Astrocyte (in vitro differentiated cells and primary cell): Measurements from ENCODE around the gene SND1. TPM values are rescaled to one million over a fixed set of nuclear protein-coding genes. Genes with fewer than 3 reads are reported as not detected.

Experiments
- DNase-seq: peaks from one replicate; pipeline ENCODE4 v3.0.0-alpha.2; 2010; ENCODE audit warnings: low read depth
- FAIRE-seq: peaks from 2 replicates; lab custom pipeline; 2011; peaks lifted over from hg19 to GRCh38; lab: Jason Lieb, UNC
- H2AFZ ChIP-seq: 2 replicates; pipeline ENCODE4 v1.6.0; 2012; ENCODE audit warnings: low read depth, low read length, inconsistent platforms
- H3K27ac ChIP-seq: 2 replicates; pipeline ENCODE4 v1.5.1; 2011; ENCODE audit warnings: low read depth, low read length, inconsistent platforms
- H3K27me3 ChIP-seq: 2 replicates; pipeline ENCODE4 v1.6.0; 2011; ENCODE audit warnings: low read length, inconsistent platforms; ENCODE audit not compliant: insufficient read depth
- H3K36me3 ChIP-seq: 2 replicates; pipeline ENCODE4 v1.5.1; 2011; ENCODE audit warnings: low read length, inconsistent platforms; ENCODE audit not compliant: insufficient read depth
- H3K4me1 ChIP-seq: 2 replicates; pipeline ENCODE4 v1.5.1; 2011; ENCODE audit warnings: low read length, inconsistent platforms; ENCODE audit not compliant: insufficient read depth
- H3K4me2 ChIP-seq: 2 replicates; pipeline ENCODE4 v1.6.0; 2012; ENCODE audit warnings: low read length, inconsistent platforms
- H3K4me3 ChIP-seq: 2 replicates; pipeline ENCODE4 v1.5.1; 2011; ENCODE audit warnings: low read depth, mild to moderate bottlenecking, low read length, inconsistent platforms; ENCODE audit not compliant: insufficient read depth
- H3K79me2 ChIP-seq: 2 replicates; pipeline ENCODE4 v1.6.0; 2012; ENCODE audit warnings: mild to moderate bottlenecking, low read length, inconsistent platforms; ENCODE audit not compliant: insufficient read depth
- H3K9ac ChIP-seq: 2 replicates; pipeline ENCODE4 v1.6.0; 2012; ENCODE audit warnings: mild to moderate bottlenecking, low read length, inconsistent platforms
- H3K9me3 ChIP-seq: 2 replicates; pipeline ENCODE4 v1.5.1; 2012; ENCODE audit warnings: low read depth, mild to moderate bottlenecking, low read length, inconsistent platforms; ENCODE audit not compliant: insufficient read depth
- H4K20me1 ChIP-seq: 2 replicates; pipeline ENCODE4 v1.6.0; 2012; ENCODE audit warnings: low read length, inconsistent platforms; ENCODE audit not compliant: insufficient read depth
- H3K27ac Mint-ChIP-seq: one replicate; pipeline ENCODE4 v1.8.0; 2021; ENCODE audit warnings: mild to moderate bottlenecking, mixed read lengths; ENCODE audit not compliant: unreplicated experiment
- H3K27me3 Mint-ChIP-seq: one replicate; pipeline ENCODE4 v1.8.0; 2021; ENCODE audit warnings: low read depth, mixed read lengths; ENCODE audit not compliant: unreplicated experiment
- H3K36me3 Mint-ChIP-seq: one replicate; pipeline ENCODE4 v1.8.0; 2021; ENCODE audit warnings: low read depth, mixed read lengths; ENCODE audit not compliant: unreplicated experiment
- H3K4me1 Mint-ChIP-seq: one replicate; pipeline ENCODE4 v1.8.0; 2021; ENCODE audit warnings: low read depth, mixed read lengths; ENCODE audit not compliant: unreplicated experiment
- H3K4me3 Mint-ChIP-seq: one replicate; pipeline ENCODE4 v1.8.0; 2021; ENCODE audit warnings: mild to moderate bottlenecking, moderate library complexity, mixed read lengths; ENCODE audit not compliant: unreplicated experiment
- H3K9me3 Mint-ChIP-seq: one replicate; pipeline ENCODE4 v1.8.0; 2021; ENCODE audit warnings: mild to moderate bottlenecking, mixed read lengths; ENCODE audit not compliant: unreplicated experiment
- EZH2 ChIP-seq: IDR thresholded peaks from 2 replicates; pipeline ENCODE4 v1.6.1; 2012; ENCODE audit warnings: mild to moderate bottlenecking, low read length, inconsistent platforms; ENCODE audit not compliant: insufficient read depth
- total RNA-seq: library from RNA; stranded (reverse); gene quantifications from 2 replicates; pipeline ENCODE4 v1.2.1, GENCODE V29; 2021
- TF ChIP-seq, protein P1 (sequence below): IDR thresholded peaks from 2 replicates; pipeline ENCODE4 v1.5.1; 2011; ENCODE audit warnings: low read depth, mild to moderate bottlenecking, inconsistent platforms, low read length, moderate library complexity; ENCODE audit not compliant: insufficient read depth

The SND1 gene
- total RNA-seq, 1 donor from 2014 or later, result 267 TPM

DNA sequence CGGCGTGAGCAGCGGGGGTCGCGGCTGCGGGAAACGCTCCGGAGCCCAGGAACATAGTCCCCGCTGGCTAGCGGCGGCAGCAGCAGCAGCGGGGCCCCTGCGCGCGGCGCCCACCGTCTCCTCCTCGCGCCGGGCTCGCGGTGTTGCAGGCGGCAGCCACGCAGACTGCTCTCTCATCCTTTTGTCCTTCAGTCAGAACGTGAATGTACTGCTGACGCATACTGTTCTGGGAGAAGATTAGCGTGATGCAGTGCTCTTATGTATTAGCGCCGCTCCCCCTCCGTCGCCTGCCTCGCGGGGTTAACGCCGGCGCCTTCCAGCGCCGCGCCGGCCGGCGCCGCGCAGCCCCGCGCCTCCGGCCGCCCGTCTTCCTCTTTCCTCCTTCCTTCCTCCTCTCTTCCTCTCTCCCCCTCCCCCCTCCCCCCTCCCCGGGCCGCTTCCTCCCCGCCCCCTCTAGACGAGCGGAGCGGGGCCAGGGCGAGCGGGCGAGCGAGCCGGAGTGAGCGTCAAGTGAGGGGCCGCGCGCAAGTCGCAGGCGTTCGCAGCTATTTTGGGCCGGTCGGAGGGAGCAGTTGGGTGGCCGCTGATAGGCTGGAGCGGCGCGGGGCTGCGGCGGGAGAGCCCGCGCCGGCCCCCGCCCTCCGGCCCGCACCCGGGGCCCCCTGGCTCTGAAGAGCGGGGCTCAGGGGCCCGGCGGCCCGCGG lies 380.1 kb downstream of the SND1 start:
- Mint-ChIP-seq H3K27me3 (no peaks in the 10 kb centered on the region), H3K4me1 (peaks cover 40% of the 10 kb centered on the region), H3K36me3 (peaks cover 12% of the 10 kb centered on the region), H3K4me3 (peak overlapping the region; percentile 76), H3K27ac (no peak overlapping the region), H3K9me3 (no peaks in the 10 kb centered on the region)
- DNase-seq (peak; percentile 90), FAIRE-seq (no peak)
- H3K27ac ChIP-seq, result peak overlapping the region; percentile 21
- peaks cover 19% of the 10 kb centered on the region for H3K4me1 ChIP-seq
- H4K20me1 ChIP-seq, result peaks cover 83% of the 10 kb centered on the region
- TF ChIP-seq, protein P1, sequence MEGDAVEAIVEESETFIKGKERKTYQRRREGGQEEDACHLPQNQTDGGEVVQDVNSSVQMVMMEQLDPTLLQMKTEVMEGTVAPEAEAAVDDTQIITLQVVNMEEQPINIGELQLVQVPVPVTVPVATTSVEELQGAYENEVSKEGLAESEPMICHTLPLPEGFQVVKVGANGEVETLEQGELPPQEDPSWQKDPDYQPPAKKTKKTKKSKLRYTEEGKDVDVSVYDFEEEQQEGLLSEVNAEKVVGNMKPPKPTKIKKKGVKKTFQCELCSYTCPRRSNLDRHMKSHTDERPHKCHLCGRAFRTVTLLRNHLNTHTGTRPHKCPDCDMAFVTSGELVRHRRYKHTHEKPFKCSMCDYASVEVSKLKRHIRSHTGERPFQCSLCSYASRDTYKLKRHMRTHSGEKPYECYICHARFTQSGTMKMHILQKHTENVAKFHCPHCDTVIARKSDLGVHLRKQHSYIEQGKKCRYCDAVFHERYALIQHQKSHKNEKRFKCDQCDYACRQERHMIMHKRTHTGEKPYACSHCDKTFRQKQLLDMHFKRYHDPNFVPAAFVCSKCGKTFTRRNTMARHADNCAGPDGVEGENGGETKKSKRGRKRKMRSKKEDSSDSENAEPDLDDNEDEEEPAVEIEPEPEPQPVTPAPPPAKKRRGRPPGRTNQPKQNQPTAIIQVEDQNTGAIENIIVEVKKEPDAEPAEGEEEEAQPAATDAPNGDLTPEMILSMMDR, result no peak
- TF ChIP-seq EZH2, result no peak
- peak overlapping the region; percentile 0 for H2AFZ ChIP-seq
- H3K27me3 ChIP-seq, result no peaks in the 10 kb centered on the region
- H3K9me3 ChIP-seq, result no peaks in the 10 kb centered on the region
- H3K9ac ChIP-seq, result peak overlapping the region; percentile 73
- no peaks in the 10 kb centered on the region for H3K36me3 ChIP-seq
- peak overlapping the region; percentile 54 for H3K4me3 ChIP-seq
- peaks cover 22% of the 10 kb centered on the region for H3K79me2 ChIP-seq
- peak overlapping the region; percentile 89 for H3K4me2 ChIP-seq

DNA sequence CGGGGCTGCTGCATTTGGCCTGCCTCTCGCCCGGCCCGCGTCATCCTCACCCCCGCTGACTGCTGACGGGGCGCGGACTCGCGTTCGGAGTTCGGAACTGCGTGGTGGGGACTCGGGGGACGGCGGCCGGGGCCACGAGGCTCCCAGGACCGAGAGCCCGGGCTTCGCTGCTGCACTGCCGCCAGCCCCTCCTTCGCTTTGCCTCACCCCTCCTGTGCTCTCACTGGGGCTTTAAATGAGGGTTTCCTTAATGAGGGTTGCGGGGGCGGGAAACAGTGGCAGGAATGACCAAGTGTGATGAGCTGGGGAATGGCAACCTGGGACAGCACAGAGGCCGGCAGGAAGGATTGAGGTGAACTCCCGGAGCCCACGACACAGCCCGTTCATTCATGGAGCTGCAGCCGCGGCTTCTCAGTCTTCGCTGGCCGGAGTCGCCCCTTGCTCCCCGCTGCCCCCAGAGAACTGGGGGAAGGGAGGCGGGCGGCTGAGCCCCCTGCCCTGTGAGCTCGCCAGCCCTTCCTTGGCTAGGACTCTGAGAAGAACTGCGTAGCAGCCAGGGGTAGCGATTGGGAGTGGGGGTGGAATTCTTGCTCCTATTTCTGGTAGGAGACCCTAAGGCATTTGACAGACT lies 380.7 kb downstream of the SND1 start:
- no peaks in the 10 kb centered on the region for H3K9me3 ChIP-seq
- no peaks in the 10 kb centered on the region for H3K36me3 ChIP-seq
- H3K4me3 ChIP-seq, result peak overlapping the region; percentile 54
- Mint-ChIP-seq H3K27ac (peak overlapping the region; percentile 58), H3K9me3 (no peaks in the 10 kb centered on the region), H3K4me1 (peaks cover 34% of the 10 kb centered on the region), H3K27me3 (no peaks in the 10 kb centered on the region), H3K4me3 (peak overlapping the region; percentile 73), H3K36me3 (peaks cover 12% of the 10 kb centered on the region)
- no peak for FAIRE-seq
- peaks cover 83% of the 10 kb centered on the region for H4K20me1 ChIP-seq
- H2AFZ ChIP-seq, result no peak overlapping the region
- peak overlapping the region; percentile 73 for H3K9ac ChIP-seq
- peaks cover 19% of the 10 kb centered on the region for H3K4me1 ChIP-seq
- H3K27ac ChIP-seq, result peak overlapping the region; percentile 21
- H3K27me3 ChIP-seq, result no peaks in the 10 kb centered on the region
- no peak for DNase-seq
- H3K79me2 ChIP-seq, result peaks cover 22% of the 10 kb centered on the region
- peak overlapping the region; percentile 89 for H3K4me2 ChIP-seq
- no peak for TF ChIP-seq EZH2
- TF ChIP-seq, protein P1, result no peak

DNA sequence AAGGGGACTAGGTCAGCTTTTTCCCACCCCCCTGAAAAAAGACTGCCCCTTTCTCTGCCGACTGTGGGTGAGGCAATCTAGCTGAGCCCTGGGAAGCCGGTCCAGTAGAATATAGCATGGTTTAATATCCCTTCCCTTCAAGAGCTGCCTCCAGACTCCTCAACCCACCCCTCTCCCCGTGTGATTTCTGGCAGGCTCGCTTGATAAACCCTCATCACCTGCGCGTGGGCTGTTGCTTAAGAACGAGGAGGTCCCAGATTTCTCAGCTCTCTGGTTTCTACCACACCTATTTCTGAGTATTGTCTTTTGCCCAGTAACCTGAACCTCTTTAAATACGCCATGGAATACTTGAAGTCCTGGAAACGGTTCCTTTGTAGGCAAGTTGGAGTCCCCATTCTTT lies 381.3 kb downstream of the SND1 start:
- H3K4me3 Mint-ChIP-seq, result no peak overlapping the region
- peaks cover 22% of the 10 kb centered on the region for H3K79me2 ChIP-seq
- peaks cover 83% of the 10 kb centered on the region for H4K20me1 ChIP-seq
- no peak for DNase-seq
- H3K9me3 ChIP-seq, result no peaks in the 10 kb centered on the region
- peaks cover 19% of the 10 kb centered on the region for H3K4me1 ChIP-seq
- TF ChIP-seq EZH2, result no peak
- TF ChIP-seq, protein P1, result no peak
- peak overlapping the region; percentile 73 for H3K9ac ChIP-seq
- no peak overlapping the region for H3K27ac Mint-ChIP-seq
- H3K27ac ChIP-seq, result no peak overlapping the region
- no peak for FAIRE-seq
- no peaks in the 10 kb centered on the region for H3K27me3 ChIP-seq
- H3K4me1 Mint-ChIP-seq, result peaks cover 31% of the 10 kb centered on the region
- no peaks in the 10 kb centered on the region for H3K36me3 ChIP-seq
- H2AFZ ChIP-seq, result no peak overlapping the region
- no peaks in the 10 kb centered on the region for H3K9me3 Mint-ChIP-seq
- peaks cover 12% of the 10 kb centered on the region for H3K36me3 Mint-ChIP-seq
- H3K27me3 Mint-ChIP-seq, result no peaks in the 10 kb centered on the region
- H3K4me3 ChIP-seq, result no peak overlapping the region
- peak overlapping the region; percentile 89 for H3K4me2 ChIP-seq
